Measurements from ENCODE around the gene ADAM17.

GRCh38 chr2:9473985-9474360 lies 81.7 kb downstream of the ADAM17 start:
- TF ChIP-seq EZH2phosphoT487 (IDR thresholded peaks at IDR 0.05; ENCODE audit: low read depth), result no peak
- no peak for TF ChIP-seq CTCF (IDR thresholded peaks at IDR 0.05; ENCODE audit: low read depth, low read length)

All from OCI-LY3 (cell line).